HEK293T (cell line): ENCODE measurements around the gene CORO1A.

Experiments
- ARNT ChIP-seq: fragments of 450-650 bp; IDR thresholded peaks from 2 replicates; pipeline ENCODE4 v1.6.1; 2017; ENCODE audit warnings: mild to moderate bottlenecking
- BHLHE40 ChIP-seq: fragments of 450-650 bp; IDR thresholded peaks from 2 replicates; pipeline ENCODE4 v1.6.1; 2016; ENCODE audit warnings: mild to moderate bottlenecking, moderate library complexity, borderline replicate concordance
- FOXM1 ChIP-seq: fragments of 450-650 bp; IDR thresholded peaks from 2 replicates; pipeline ENCODE4 v1.6.1; 2017; ENCODE audit warnings: mild to moderate bottlenecking, borderline replicate concordance
- NFRKB ChIP-seq: fragments of 450-650 bp; IDR thresholded peaks from 2 replicates; pipeline ENCODE4 v1.6.1; 2016; ENCODE audit warnings: mild to moderate bottlenecking, moderate library complexity
- SP1 ChIP-seq: fragments of 450-650 bp; IDR thresholded peaks from 2 replicates; pipeline ENCODE4 v1.6.1; 2017
- TF ChIP-seq, protein P1 (sequence below): fragments of 450-650 bp; IDR thresholded peaks from 2 replicates; pipeline ENCODE4 v1.6.1; 2016

DNA sequence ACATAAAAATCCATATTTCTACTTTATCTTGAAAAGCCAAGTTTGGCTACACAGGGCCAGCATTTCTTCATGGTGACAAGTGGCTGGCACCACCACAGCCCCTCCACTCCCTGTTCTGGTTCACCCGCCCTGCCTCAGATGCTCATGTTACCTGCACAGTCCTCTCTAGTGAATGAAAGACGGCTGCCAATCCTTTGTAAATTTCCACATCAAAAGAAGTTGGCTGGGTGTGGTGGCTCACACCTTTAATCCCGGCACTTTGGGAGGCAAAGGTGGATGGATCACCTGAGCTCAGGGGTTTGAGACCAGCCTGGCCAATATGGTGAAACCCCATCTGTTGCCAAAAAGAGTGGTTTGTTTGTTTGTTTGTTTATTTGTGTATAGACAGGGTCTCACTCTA is 19.9 kb upstream of the CORO1A start:
- no peak for TF ChIP-seq SP1
- no peak for TF ChIP-seq ARNT
- TF ChIP-seq, protein P1, sequence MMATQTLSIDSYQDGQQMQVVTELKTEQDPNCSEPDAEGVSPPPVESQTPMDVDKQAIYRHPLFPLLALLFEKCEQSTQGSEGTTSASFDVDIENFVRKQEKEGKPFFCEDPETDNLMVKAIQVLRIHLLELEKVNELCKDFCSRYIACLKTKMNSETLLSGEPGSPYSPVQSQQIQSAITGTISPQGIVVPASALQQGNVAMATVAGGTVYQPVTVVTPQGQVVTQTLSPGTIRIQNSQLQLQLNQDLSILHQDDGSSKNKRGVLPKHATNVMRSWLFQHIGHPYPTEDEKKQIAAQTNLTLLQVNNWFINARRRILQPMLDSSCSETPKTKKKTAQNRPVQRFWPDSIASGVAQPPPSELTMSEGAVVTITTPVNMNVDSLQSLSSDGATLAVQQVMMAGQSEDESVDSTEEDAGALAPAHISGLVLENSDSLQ, result no peak
- TF ChIP-seq BHLHE40, result no peak
- TF ChIP-seq FOXM1, result no peak
- no peak for TF ChIP-seq NFRKB
